NT2/D1 (cell line): ENCODE results near the gene VWA2.
"Not testable (repeated sequence)": the region's sequence is repeated elsewhere in the genome, so short reads cannot be mapped to it uniquely, and the experiment has no call there.

Experiments
- DNase-seq: peaks from one replicate; pipeline ENCODE4 v3.0.0-alpha.2; 2011; ENCODE audit warnings: low read depth, low spot score
- H3K27me3 ChIP-seq: 2 replicates; pipeline ENCODE4 v1.6.0; 2011; ENCODE audit warnings: mild to moderate bottlenecking; ENCODE audit not compliant: insufficient read length, insufficient read depth
- H3K36me3 ChIP-seq: 2 replicates; pipeline ENCODE4 v1.6.1; 2011; ENCODE audit warnings: mild to moderate bottlenecking, low read length, mixed read lengths; ENCODE audit not compliant: insufficient read depth, insufficient read length
- H3K4me1 ChIP-seq: 2 replicates; pipeline ENCODE4 v1.5.1; 2011; ENCODE audit not compliant: insufficient read depth, insufficient read length
- H3K4me3 ChIP-seq: 2 replicates; pipeline ENCODE4 v1.5.1; 2011; ENCODE audit warnings: low read depth; ENCODE audit not compliant: insufficient read length
- H3K9ac ChIP-seq: 2 replicates; pipeline ENCODE4 v1.6.0; 2011; ENCODE audit warnings: low read depth; ENCODE audit not compliant: insufficient read length
- H3K9me3 ChIP-seq: 2 replicates; pipeline ENCODE4 v1.5.1; 2011; ENCODE audit warnings: mild to moderate bottlenecking, low read length; ENCODE audit not compliant: insufficient read depth
- SUZ12 ChIP-seq: IDR thresholded peaks from 2 replicates; pipeline ENCODE4 v1.6.1; 2011; ENCODE audit not compliant: insufficient read length, insufficient read depth; ENCODE audit errors: extremely low read depth
- YY1 ChIP-seq: IDR thresholded peaks from 2 replicates; pipeline ENCODE4 v1.6.1; 2011; ENCODE audit not compliant: insufficient read length, insufficient read depth
- ZNF274 ChIP-seq: IDR thresholded peaks from 2 replicates; pipeline ENCODE4 v1.6.1; 2011; ENCODE audit warnings: mild to moderate bottlenecking, low read depth, low read length

The VWA2 gene

GRCh38 chr10:114328874-114329273 is 89.8 kb downstream of the VWA2 start:
- Histone ChIP-seq H3K4me1 (peaks cover 5% of the 10 kb centered on the region), H3K27me3 (no peaks in the 10 kb centered on the region), H3K9ac (no peak overlapping the region), H3K4me3 (no peak overlapping the region), H3K9me3 (no peaks in the 10 kb centered on the region), H3K36me3 (peaks cover 26% of the 10 kb centered on the region)
- TF ChIP-seq ZNF274 (no peak), YY1 (no peak), SUZ12 (no peak)
- no peak for DNase-seq

DNA sequence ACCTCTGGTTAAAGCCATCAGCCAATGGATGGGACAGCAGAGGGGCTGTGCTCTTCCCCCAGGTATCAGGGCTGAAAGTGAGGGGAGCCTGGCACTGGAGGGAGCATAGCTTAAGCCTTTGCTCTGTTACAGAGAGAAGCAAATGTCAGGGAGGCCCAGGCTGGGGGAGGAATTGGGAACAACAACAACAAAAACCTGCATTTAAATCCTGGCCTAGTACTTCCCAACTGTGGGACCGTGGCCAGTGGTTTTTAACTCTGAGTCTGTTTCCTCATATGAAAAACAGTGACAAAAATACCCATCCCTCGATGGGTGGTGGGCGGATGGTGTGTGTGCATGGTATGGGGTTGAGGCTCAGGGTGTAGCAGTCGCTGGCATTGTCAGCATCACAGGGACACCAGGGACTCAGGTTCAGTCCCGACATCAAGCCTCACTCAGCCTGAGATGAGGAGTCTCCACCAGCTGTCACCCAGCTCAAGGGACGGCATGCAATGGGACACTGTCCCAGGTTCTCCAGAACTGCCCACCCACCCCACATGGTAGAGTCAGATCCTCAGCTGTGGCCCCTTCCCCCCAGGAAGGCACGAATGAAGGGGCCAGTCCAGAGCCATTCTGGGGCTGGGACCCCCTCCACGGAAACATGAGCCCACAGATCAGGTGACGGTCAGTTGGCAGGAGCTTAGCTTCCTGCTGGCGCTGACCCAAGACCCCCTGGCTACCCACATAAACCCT is 90.7 kb downstream of the VWA2 start:
- peaks cover 26% of the 10 kb centered on the region for H3K36me3 ChIP-seq
- H3K9ac ChIP-seq, result no peak overlapping the region
- TF ChIP-seq YY1 (no peak), ZNF274 (no peak), SUZ12 (no peak)
- no peaks in the 10 kb centered on the region for H3K9me3 ChIP-seq
- peaks cover 5% of the 10 kb centered on the region for H3K4me1 ChIP-seq
- H3K27me3 ChIP-seq, result no peaks in the 10 kb centered on the region
- DNase-seq, result no peak
- H3K4me3 ChIP-seq, result no peak overlapping the region

DNA sequence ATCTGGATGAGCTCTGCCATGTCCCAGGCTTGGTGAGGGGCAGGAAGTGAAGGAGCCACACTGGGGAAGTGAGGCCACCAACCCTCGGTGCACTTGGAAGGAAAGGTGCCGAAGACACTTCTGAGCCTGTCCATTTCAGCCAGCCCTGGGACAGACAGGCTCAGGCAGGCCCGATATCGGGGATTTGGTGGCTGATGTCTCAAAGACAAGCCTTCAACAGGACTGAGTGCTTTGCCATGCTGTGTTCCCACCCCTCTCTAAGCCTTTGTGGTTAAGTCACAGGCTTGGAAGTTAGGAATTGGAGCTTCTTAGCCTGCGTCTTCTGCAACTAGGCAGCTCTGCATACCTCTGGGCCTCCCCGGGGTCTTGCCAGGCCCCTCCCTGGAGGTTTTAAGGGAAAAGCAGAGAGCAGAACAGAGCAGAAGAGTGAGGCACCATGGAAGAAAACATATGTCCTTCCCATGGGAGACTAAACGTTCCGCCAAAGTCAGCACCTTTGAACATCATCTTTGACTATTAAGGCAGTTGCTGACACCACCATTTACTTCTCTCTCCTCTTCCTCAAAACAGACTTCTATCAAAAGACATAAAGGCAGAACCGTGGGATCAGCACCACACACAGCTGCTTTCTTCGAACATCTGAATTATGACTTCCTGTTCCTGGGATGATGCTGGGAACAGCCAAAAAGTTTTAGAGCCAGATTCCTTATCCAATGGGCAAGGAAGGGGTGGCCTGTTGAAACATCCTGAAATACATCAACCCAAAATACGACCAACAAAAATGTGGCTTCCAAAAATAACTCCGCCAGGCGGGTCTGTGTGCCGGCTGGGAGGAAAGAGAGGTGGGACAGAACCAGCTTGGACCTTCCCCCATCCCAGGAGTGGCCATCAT is 93.5 kb downstream of the VWA2 start:
- H3K4me3 ChIP-seq, result no peak overlapping the region
- H3K9ac ChIP-seq, result no peak overlapping the region
- no peaks in the 10 kb centered on the region for H3K9me3 ChIP-seq
- no peaks in the 10 kb centered on the region for H3K27me3 ChIP-seq
- DNase-seq, result no peak
- TF ChIP-seq SUZ12 (no peak), ZNF274 (no peak), YY1 (no peak)
- H3K4me1 ChIP-seq, result peaks cover 17% of the 10 kb centered on the region
- H3K36me3 ChIP-seq, result peaks cover 16% of the 10 kb centered on the region

- H3K27me3 ChIP-seq, H3K9me3 ChIP-seq, H3K9ac ChIP-seq, DNase-seq, H3K4me3 ChIP-seq: not testable (repeated sequence)
- H3K36me3 ChIP-seq, result peaks cover 12% of the 10 kb centered on the region
- peaks cover 17% of the 10 kb centered on the region for H3K4me1 ChIP-seq
These were observed 94.4 kb downstream of the VWA2 start for GRCh38 chr10:114333441-114333840.

DNA sequence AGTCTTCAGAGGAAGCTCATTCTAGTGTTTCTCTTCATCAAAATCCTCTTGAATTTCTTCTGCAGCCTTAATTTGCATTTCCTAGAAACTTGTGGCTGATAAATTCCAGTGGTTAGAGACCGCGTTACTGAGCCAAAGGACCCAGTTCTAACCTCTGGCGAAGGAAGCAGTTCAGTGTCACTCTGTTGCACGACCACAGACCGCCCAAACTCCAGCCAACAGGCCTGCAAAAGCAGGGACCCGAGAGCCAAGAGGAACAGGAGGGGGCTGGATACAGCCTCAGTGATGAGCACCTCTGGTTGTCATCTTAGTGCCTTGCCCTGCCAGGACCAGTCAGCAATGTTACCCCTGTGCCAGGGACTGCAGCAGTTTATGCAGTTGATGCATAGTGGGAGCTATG is 95.2 kb downstream of the VWA2 start:
- Histone ChIP-seq H3K36me3 (peaks cover 9% of the 10 kb centered on the region), H3K4me3 (no peak overlapping the region), H3K9ac (no peak overlapping the region), H3K27me3 (no peaks in the 10 kb centered on the region), H3K9me3 (no peaks in the 10 kb centered on the region), H3K4me1 (peaks cover 17% of the 10 kb centered on the region)
- TF ChIP-seq SUZ12 (no peak), ZNF274 (no peak), YY1 (no peak)
- DNase-seq, result no peak

DNA sequence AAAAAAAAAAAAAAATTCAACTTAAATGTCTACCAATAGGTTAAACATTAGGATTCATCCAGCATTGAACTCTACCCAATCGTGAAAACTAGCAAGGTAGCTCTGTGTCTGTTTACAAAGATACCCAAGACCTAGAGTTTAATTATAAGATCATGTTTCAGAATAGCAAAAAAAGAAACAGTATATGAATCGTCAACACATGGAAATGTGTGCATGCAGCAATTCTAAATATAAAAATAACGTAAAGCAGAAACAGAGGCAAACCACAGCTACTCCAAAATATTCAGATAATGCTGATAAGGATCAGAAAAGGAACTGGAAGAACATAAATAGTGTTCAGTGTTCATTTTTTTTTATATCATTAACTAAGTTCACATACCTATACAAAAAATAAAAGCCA is 96.6 kb downstream of the VWA2 start:
- no peak for DNase-seq
- TF ChIP-seq YY1, result no peak
- TF ChIP-seq ZNF274, result no peak
- no peak for TF ChIP-seq SUZ12
- H3K9ac ChIP-seq, result no peak overlapping the region
- no peaks in the 10 kb centered on the region for H3K9me3 ChIP-seq
- no peaks in the 10 kb centered on the region for H3K27me3 ChIP-seq
- H3K4me1 ChIP-seq, result peaks cover 15% of the 10 kb centered on the region
- H3K4me3 ChIP-seq, result no peak overlapping the region
- H3K36me3 ChIP-seq, result peaks cover 11% of the 10 kb centered on the region

DNA sequence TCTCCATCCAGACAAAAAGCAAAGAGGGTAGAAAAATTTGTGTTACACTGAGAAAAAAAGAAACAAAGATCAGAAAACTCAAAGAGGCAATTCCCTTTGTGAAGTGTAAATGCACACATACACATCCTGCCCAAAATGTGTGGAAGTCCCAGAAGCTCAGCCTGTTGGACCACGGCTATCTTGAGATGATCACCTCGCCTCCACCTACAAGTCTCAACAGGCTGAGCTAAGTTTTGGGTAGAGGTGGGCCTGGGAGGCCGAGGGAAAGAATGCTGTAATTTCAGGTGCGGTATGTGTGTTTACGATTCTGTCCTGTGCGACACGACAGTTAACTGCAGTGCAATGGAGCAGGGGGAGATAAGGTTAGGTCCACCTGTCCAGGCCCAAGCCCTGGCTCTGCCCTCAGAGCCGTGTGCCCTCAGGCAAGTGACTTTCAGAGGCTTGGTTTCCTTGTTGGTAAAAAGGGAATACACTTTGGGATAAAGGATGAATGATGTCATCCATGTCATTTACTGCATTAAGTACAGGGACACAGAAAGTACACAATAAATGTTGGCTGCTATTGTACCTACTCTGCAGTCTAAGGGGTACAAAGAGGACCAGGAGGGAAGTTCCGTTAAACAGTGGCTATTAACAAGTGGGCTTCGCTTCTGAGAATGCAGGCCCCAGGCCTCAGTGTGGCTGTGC is 97.9 kb downstream of the VWA2 start:
- TF ChIP-seq YY1, result no peak
- no peak for TF ChIP-seq ZNF274
- TF ChIP-seq SUZ12, result no peak
- peaks cover 14% of the 10 kb centered on the region for H3K4me1 ChIP-seq
- DNase-seq, result no peak
- no peaks in the 10 kb centered on the region for H3K27me3 ChIP-seq
- no peak overlapping the region for H3K4me3 ChIP-seq
- H3K9me3 ChIP-seq, result no peaks in the 10 kb centered on the region
- peaks cover 3% of the 10 kb centered on the region for H3K36me3 ChIP-seq
- no peak overlapping the region for H3K9ac ChIP-seq
